Activated CD8-positive, alpha-beta memory T cell treated with anti-CD3 and anti-CD28 coated beads for 36 hours (primary cell): ENCODE results near the gene SV2B. TPM values are rescaled to one million over a fixed set of nuclear protein-coding genes. Genes with fewer than 3 reads are reported as not detected.

Experiments
- CTCF ChIA-PET: fragments of 350-600 bp; sonication (Branson Sonifier 250); formaldehyde crosslinking; loops from one replicate; lab custom pipeline; 2021; ENCODE audit warnings: antibody characterized with exemption; lab: Charles Lee
- POLR2A ChIA-PET: fragments of 350-600 bp; sonication (Branson Sonifier 250); formaldehyde crosslinking; loops from one replicate; lab custom pipeline; 2021; ENCODE audit warnings: antibody characterized with exemption; lab: Charles Lee
- total RNA-seq, 2 experiments: library from RNA; stranded (reverse); gene quantifications; one replicate each; pipeline ENCODE4 v1.2.3, GENCODE V29; 2021

SV2B gene
- total RNA-seq, 2 experiments from 2014 or later, result 0.04 TPM

DNA sequence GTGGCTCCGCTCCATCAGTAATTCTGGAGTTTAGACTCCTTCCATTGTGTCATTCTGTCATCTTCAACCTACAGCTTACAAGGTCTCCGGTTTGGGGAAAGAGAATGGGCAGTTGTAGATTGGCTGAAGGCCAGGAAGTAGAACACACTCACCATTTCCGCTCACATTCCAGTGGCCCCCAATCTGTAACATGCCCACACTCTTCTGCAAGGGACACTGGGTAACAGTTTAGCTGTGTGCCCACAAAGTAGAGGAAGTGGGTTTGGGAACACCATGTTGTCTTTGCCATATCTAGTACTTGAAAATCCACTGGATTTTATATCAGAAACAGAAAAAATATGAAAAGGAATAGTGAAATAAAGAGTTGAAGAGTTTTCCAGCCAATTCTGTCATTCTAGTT lies 153.5 kb downstream of the SV2B start:
- POLR2A ChIA-PET, result no interaction called here

GRCh38 chr15:91254766-91255165 lies 154.7 kb downstream of the SV2B start:
- ChIA-PET CTCF (no interaction called here), POLR2A (no interaction called here)

More for the DNA sequence above, 153.5 kb downstream of the SV2B start:
- CTCF ChIA-PET, result no interaction called here

GRCh38 chr15:91255670-91256192 lies 155.7 kb downstream of the SV2B start:
- CTCF ChIA-PET, result no interaction called here
- POLR2A ChIA-PET, result no interaction called here

DNA sequence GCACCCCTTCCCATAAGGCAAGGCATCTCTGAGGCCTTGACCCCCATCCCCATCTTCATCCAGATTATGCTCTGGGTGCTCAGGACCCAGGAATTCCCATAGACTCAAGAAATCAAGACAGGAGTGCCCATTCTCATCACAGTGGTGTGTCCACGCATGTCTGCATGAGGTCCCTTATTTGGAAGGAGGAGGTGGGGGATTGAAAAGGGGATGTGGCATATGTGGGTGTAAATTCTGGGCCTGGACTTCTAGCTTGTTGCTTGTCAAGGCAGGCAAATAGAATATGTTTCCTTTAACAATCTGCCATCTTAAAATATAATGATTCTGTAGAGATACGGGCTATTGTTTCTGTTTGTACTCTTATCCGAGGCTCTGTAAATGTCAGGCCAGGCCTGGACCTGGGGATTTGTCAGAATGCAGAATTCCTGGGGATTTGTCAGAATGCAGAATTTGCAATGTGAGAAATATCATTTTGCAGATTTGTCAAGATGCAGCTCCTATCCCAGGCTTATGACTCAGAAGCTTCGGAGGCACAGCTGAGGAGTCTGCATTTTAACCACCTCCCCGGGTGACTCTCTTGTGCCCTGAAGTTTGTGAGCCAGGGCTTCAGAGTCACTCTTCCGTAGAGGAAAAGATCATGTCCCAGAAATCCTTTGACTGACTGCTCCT lies 157.8 kb downstream of the SV2B start:
- ChIA-PET POLR2A (no interaction called here), CTCF (no interaction called here)

DNA sequence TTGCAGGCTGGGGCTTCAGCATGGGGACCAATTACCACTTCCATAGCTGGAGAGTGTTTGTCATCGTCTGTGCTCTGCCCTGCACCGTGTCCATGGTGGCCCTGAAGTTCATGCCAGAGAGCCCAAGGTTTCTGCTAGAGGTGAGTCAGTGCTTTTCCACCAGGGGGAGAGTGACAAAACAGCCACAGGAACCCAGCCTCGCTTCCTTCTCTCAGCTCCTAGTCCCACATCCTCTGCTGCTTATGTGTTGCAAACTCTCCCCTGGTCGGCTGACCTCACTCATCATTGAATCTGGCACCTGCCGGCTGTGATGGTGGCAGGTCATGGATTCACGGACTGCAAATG lies 158.3 kb downstream of the SV2B start:
- POLR2A ChIA-PET, result no interaction called here
- CTCF ChIA-PET, result no interaction called here

- CTCF ChIA-PET, result no interaction called here
- POLR2A ChIA-PET, result interaction anchor here (0.7 kb wide), 1 partner anchor 255 kb away, joined by 4 read pairs; no protein-coding TSS in a partner anchor
Observed at GRCh38 chr15:91259077-91259476, 159.0 kb downstream of the SV2B start.

DNA sequence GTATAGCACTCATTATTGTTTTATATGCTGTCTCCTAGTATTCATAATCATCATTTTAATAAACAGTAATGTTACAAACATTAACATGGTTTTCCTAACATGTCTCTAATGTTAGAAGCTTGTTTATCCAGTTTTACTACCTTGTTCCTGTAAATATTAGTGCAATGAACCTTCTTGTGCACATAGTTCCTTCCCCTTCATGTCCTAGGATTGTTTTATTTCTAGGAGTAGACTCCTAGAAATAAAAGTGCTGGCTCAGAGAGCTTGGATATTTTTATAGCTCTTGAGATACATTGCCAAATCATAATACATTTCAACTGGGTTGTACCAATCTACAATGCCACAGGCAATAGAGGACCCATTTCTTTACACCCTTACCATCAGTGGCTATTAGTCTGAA lies 161.3 kb downstream of the SV2B start:
- ChIA-PET CTCF (no interaction called here), POLR2A (no interaction called here)

- CTCF ChIA-PET, result interaction anchor here (0.5 to 2.0 kb wide), 3 partner anchors 17 to 545 kb away, joined by 3 to 6 read pairs (median 3); no protein-coding TSS in a partner anchor
- POLR2A ChIA-PET, result no interaction called here
Observed at GRCh38 chr15:91263632-91264531, 163.8 kb downstream of the SV2B start.

GRCh38 chr15:91264651-91265351 lies 164.7 kb downstream of the SV2B start:
- POLR2A ChIA-PET, result no interaction called here
- CTCF ChIA-PET, result interaction anchor here (0.6 to 2.0 kb wide), 2 partner anchors 18 to 292 kb away, joined by 3 to 6 read pairs; no protein-coding TSS in a partner anchor

DNA sequence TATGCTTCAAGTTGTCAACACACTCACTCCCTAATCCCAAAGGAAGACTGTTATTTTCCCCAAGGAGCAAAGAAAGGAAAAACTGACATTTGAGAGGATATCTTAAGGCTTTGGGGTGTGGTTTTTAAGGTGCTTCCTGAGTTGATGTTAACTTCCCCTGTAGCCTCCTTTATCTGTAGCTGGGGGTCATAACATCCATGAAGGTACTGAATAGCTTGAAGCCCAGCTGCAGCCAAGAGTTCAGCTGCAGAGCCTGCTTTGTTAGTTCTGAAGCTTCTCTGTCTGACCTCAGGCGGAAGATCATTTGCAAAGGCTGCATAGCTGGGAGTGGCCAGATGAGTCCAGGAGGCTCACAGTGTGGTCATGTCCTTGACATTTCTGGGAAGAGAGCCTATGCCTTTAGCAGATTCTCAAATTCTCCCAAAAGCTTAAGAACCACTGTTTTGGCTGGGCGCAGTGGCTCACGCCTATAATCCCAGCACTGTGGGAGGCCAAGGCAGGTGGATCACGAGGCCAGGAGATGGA lies 165.4 kb downstream of the SV2B start:
- POLR2A ChIA-PET, result no interaction called here

DNA sequence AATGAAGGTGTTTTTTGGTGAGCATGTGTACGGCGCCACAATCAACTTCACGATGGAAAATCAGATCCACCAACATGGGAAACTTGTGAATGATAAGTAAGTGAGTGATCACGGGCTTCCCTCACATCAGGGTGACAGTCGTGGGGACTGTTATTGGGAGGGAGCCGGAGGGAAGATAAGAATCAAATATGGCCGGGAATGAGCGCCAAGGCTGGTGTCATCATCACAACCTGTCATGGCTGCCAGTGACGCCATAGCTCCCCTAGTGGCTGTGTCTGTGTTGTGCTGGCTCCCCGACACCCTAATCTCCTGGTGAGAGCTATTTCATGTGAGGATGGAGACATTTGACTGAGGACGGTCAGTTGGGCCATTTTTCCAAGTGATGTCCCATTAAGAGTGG lies 168.5 kb downstream of the SV2B start:
- ChIA-PET CTCF (interaction anchor here (1.2 to 2.3 kb wide), 3 partner anchors 21 to 236 kb away, joined by 3 to 10 read pairs (median 3); no protein-coding TSS in a partner anchor), POLR2A (interaction anchor here (0.7 kb wide), 1 partner anchor 366 kb away, joined by 3 read pairs; no protein-coding TSS in a partner anchor)

More for the DNA sequence above, 165.4 kb downstream of the SV2B start:
- CTCF ChIA-PET, result interaction anchor here (2.0 kb wide), 1 partner anchor 18 kb away, joined by 6 read pairs; no protein-coding TSS in a partner anchor

GRCh38 chr15:91270747-91271146 lies 170.7 kb downstream of the SV2B start:
- CTCF ChIA-PET, result no interaction called here
- POLR2A ChIA-PET, result no interaction called here

DNA sequence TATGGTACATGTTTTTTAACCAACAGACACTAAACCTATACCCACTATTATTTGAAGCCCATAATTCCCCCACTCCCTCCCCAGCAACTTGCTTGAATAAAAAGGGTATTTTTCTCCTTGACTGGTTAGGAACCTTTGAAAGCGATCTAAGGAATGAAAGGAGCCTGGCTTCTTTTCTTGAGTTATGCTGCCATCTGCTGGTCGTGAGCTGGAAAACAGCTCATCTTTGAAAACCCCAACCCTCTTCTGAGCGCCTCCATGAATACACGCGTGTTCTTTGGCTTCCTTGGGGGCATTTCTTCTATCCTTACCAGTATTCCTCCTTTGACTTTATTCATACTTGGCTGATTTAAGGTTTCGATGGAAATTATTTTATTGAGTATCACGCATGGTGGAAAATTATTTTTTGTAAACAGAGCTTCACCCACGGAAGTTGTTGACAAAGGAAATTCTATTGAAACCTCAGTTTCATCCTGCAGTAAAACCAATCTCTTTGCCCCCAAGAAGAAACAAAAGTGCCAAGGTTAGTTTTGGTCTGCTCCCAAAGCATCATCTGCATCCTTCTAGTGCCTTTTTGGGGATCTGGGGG lies 171.6 kb downstream of the SV2B start:
- POLR2A ChIA-PET, result no interaction called here
- CTCF ChIA-PET, result interaction anchor here (0.6 to 3.1 kb wide), 7 partner anchors 31 to 338 kb away, joined by 3 to 18 read pairs (median 5); partner anchors contain the start of gene HDDC3

- POLR2A ChIA-PET, result no interaction called here
- CTCF ChIA-PET, result interaction anchor here (1.0 kb wide), 1 partner anchor 220 kb away, joined by 3 read pairs; no protein-coding TSS in a partner anchor
Observed at GRCh38 chr15:91275844-91276243, 175.8 kb downstream of the SV2B start.

- CTCF ChIA-PET, result no interaction called here
- POLR2A ChIA-PET, result no interaction called here
Observed at GRCh38 chr15:91278951-91279350, 178.9 kb downstream of the SV2B start.

- ChIA-PET POLR2A (no interaction called here), CTCF (no interaction called here)
Observed at GRCh38 chr15:91279486-91279885, 179.4 kb downstream of the SV2B start.

DNA sequence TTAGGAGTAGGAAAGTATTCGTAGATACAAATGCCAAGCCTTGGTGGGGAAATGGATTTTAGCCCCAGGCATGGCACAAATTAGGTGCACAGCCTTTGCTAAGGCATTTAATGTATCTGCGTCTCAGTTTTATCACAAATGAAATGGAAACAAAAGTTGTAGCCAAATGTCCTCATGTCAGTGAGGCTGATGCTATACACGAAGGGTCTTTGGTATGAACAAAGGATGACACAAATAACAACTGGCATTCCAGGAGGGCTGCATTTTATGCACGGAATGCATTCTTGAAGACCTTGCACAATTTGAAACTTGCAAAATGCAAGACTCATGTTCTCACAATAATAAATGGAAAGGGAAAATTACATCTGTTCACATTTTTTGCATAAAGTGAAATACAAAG lies 181.9 kb downstream of the SV2B start:
- POLR2A ChIA-PET, result no interaction called here
- CTCF ChIA-PET, result no interaction called here

- ChIA-PET POLR2A (no interaction called here), CTCF (no interaction called here)
Observed at GRCh38 chr15:91282486-91282885, 182.4 kb downstream of the SV2B start.

- POLR2A ChIA-PET, result no interaction called here
- CTCF ChIA-PET, result interaction anchor here (0.6 kb wide), 1 partner anchor 235 kb away, joined by 3 read pairs; no protein-coding TSS in a partner anchor
Observed at GRCh38 chr15:91283155-91283554, 183.1 kb downstream of the SV2B start.
